ENCODE results near the gene DNAH14.

GRCh38 chr1:225407755-225408154 is 478.3 kb downstream of the DNAH14 start:
- TF ChIP-seq CTCF (IDR thresholded peaks at IDR 0.05; ENCODE audit: low read length) (no peak), EZH2 (optimal IDR thresholded peaks at IDR 0.05; ENCODE audit: low read depth, low read length) (no peak), EZH2phosphoT487 (IDR thresholded peaks at IDR 0.05; ENCODE audit: low read length) (no peak)

Measured in MM.1S (cell line).